ENCODE measurements around the gene ACBD4.

ACBD4 gene

GRCh38 chr17:45114117-45114932 lies 21.2 kb upstream of the ACBD4 start:
- H3K9ac ChIP-seq (ENCODE audit: low read depth, low read length): no peak overlapping the region
- no peaks in the 10 kb centered on the region for H3K4me1 ChIP-seq (ENCODE audit: insufficient read depth, low read length)
- H3K4me3 ChIP-seq (ENCODE audit: low read length): no peak overlapping the region
- no peaks in the 10 kb centered on the region for H3K27me3 ChIP-seq (ENCODE audit: insufficient read depth, low read length)
- no peak overlapping the region for H3K27ac ChIP-seq (ENCODE audit: low read depth, low read length)
- H3K9me3 ChIP-seq (ENCODE audit: insufficient read depth, low read depth, low read length): no peaks in the 10 kb centered on the region
- H3K36me3 ChIP-seq (ENCODE audit: insufficient read depth, low read length): no peaks in the 10 kb centered on the region
- 90% methylated on average over 19 of the region's 19 CpGs for WGBS

- H3K27ac ChIP-seq (ENCODE audit: low read depth, low read length): no peak overlapping the region
- no peaks in the 10 kb centered on the region for H3K36me3 ChIP-seq (ENCODE audit: insufficient read depth, low read length)
- H3K27me3 ChIP-seq (ENCODE audit: insufficient read depth, low read length): no peaks in the 10 kb centered on the region
- no peaks in the 10 kb centered on the region for H3K9me3 ChIP-seq (ENCODE audit: insufficient read depth, low read depth, low read length)
- 93% methylated on average over 26 of the region's 26 CpGs for WGBS
- H3K4me1 ChIP-seq (ENCODE audit: insufficient read depth, low read length): no peaks in the 10 kb centered on the region
- H3K9ac ChIP-seq (ENCODE audit: low read depth, low read length): no peak overlapping the region
- no peak overlapping the region for H3K4me3 ChIP-seq (ENCODE audit: low read length)
Measured at GRCh38 chr17:45115015-45115625, 20.4 kb upstream of the ACBD4 start.

- Histone ChIP-seq H3K4me1 (ENCODE audit: insufficient read depth, low read length) (no peaks in the 10 kb centered on the region), H3K36me3 (ENCODE audit: insufficient read depth, low read length) (no peaks in the 10 kb centered on the region), H3K27me3 (ENCODE audit: insufficient read depth, low read length) (no peaks in the 10 kb centered on the region), H3K9me3 (ENCODE audit: insufficient read depth, low read depth, low read length) (no peaks in the 10 kb centered on the region), H3K27ac (ENCODE audit: low read depth, low read length) (no peak overlapping the region), H3K4me3 (ENCODE audit: low read length) (no peak overlapping the region), H3K9ac (ENCODE audit: low read depth, low read length) (no peak overlapping the region)
- WGBS: 85% methylated on average over 8 of the region's 11 CpGs
Measured at GRCh38 chr17:45115871-45116270, 19.6 kb upstream of the ACBD4 start.

GRCh38 chr17:45116434-45117016 lies 19.0 kb upstream of the ACBD4 start:
- H3K9me3 ChIP-seq (ENCODE audit: insufficient read depth, low read depth, low read length): no peaks in the 10 kb centered on the region
- H3K36me3 ChIP-seq (ENCODE audit: insufficient read depth, low read length): no peaks in the 10 kb centered on the region
- no peak overlapping the region for H3K27ac ChIP-seq (ENCODE audit: low read depth, low read length)
- H3K27me3 ChIP-seq (ENCODE audit: insufficient read depth, low read length): no peaks in the 10 kb centered on the region
- no peak overlapping the region for H3K9ac ChIP-seq (ENCODE audit: low read depth, low read length)
- no peak overlapping the region for H3K4me3 ChIP-seq (ENCODE audit: low read length)
- 89% methylated on average over 9 of the region's 10 CpGs for WGBS
- H3K4me1 ChIP-seq (ENCODE audit: insufficient read depth, low read length): no peaks in the 10 kb centered on the region

DNA sequence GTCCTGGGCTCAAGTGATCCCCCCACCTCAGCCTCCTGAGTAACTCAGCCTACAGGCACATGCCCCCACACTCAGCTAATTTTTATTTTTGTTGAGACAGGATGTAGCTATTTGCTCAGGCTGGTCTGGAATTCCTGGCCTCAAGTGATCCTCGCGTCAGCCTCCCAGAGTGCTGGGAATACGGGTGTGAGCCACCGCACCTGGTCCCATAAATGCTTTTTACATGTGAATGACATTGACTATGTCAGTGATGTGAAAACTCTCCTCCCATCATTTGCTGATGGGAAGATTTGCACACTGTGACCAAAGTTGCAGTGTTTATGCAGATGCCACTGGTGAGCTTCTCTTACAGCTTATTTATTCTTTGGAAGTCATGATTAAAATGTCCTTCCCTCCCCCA lies 18.2 kb upstream of the ACBD4 start:
- Histone ChIP-seq H3K27me3 (ENCODE audit: insufficient read depth, low read length) (no peaks in the 10 kb centered on the region), H3K9ac (ENCODE audit: low read depth, low read length) (no peak overlapping the region), H3K27ac (ENCODE audit: low read depth, low read length) (no peak overlapping the region), H3K4me1 (ENCODE audit: insufficient read depth, low read length) (no peaks in the 10 kb centered on the region), H3K9me3 (ENCODE audit: insufficient read depth, low read depth, low read length) (no peaks in the 10 kb centered on the region), H3K4me3 (ENCODE audit: low read length) (no peak overlapping the region), H3K36me3 (ENCODE audit: insufficient read depth, low read length) (no peaks in the 10 kb centered on the region)
- WGBS: 97% methylated on average over 4 of the region's 4 CpGs

DNA sequence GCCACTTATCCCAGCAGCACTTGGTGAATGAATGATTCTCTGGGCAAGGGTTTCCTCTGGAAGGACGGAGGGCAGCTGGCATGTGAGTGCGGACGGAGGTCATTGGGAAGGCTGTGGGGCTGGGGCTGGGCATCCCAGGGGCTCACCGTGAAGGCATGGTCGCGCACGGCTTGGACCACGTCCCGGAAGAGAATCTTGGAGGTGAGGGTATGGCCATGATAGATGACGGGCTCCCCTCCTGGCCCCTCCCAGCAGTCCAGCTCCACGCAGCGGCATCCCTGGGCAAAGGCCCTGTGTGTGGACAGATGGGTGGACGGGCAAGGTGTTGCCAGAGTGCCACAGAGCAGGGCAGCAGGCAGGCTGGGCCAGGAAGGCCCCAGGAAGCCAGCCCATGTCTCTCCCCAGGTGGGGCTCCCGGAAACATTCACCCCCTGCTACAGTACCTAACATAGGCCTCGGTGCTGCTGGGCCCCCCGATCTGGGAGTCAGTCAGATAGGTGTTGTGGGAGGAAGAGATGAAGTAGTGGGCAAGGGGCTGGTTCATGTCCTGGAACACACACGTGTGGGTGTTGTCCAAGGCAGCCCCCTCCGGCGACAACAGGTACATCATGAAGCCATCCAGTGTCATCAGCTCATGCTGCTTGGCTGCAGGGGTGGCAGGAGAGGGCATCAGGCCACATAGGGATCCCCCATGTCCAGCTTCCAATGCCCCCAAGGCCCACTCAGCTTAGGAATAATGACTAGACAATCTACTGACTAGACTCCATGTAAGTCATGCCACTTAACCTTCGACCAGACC lies 17.4 kb upstream of the ACBD4 start:
- no peaks in the 10 kb centered on the region for H3K27me3 ChIP-seq (ENCODE audit: insufficient read depth, low read length)
- 94% methylated on average over 20 of the region's 20 CpGs for WGBS
- H3K9me3 ChIP-seq (ENCODE audit: insufficient read depth, low read depth, low read length): no peaks in the 10 kb centered on the region
- H3K9ac ChIP-seq (ENCODE audit: low read depth, low read length): no peak overlapping the region
- H3K4me1 ChIP-seq (ENCODE audit: insufficient read depth, low read length): no peaks in the 10 kb centered on the region
- no peak overlapping the region for H3K4me3 ChIP-seq (ENCODE audit: low read length)
- no peak overlapping the region for H3K27ac ChIP-seq (ENCODE audit: low read depth, low read length)
- H3K36me3 ChIP-seq (ENCODE audit: insufficient read depth, low read length): no peaks in the 10 kb centered on the region

- H3K9me3 ChIP-seq (ENCODE audit: insufficient read depth, low read depth, low read length): no peaks in the 10 kb centered on the region
- H3K9ac ChIP-seq (ENCODE audit: low read depth, low read length): no peak overlapping the region
- no peak overlapping the region for H3K4me3 ChIP-seq (ENCODE audit: low read length)
- WGBS: 95% methylated on average over 23 of the region's 23 CpGs
- no peaks in the 10 kb centered on the region for H3K36me3 ChIP-seq (ENCODE audit: insufficient read depth, low read length)
- H3K27me3 ChIP-seq (ENCODE audit: insufficient read depth, low read length): no peaks in the 10 kb centered on the region
- no peak overlapping the region for H3K27ac ChIP-seq (ENCODE audit: low read depth, low read length)
- H3K4me1 ChIP-seq (ENCODE audit: insufficient read depth, low read length): no peaks in the 10 kb centered on the region
Measured at GRCh38 chr17:45118691-45119090, 16.8 kb upstream of the ACBD4 start.

- Histone ChIP-seq H3K27ac (ENCODE audit: low read depth, low read length) (no peak overlapping the region), H3K9ac (ENCODE audit: low read depth, low read length) (no peak overlapping the region), H3K36me3 (ENCODE audit: insufficient read depth, low read length) (no peaks in the 10 kb centered on the region), H3K4me1 (ENCODE audit: insufficient read depth, low read length) (no peaks in the 10 kb centered on the region), H3K4me3 (ENCODE audit: low read length) (no peak overlapping the region), H3K27me3 (ENCODE audit: insufficient read depth, low read length) (no peaks in the 10 kb centered on the region), H3K9me3 (ENCODE audit: insufficient read depth, low read depth, low read length) (no peaks in the 10 kb centered on the region)
- WGBS: 92% methylated on average over 8 of the region's 8 CpGs
Measured at GRCh38 chr17:45119964-45120363, 15.5 kb upstream of the ACBD4 start.

DNA sequence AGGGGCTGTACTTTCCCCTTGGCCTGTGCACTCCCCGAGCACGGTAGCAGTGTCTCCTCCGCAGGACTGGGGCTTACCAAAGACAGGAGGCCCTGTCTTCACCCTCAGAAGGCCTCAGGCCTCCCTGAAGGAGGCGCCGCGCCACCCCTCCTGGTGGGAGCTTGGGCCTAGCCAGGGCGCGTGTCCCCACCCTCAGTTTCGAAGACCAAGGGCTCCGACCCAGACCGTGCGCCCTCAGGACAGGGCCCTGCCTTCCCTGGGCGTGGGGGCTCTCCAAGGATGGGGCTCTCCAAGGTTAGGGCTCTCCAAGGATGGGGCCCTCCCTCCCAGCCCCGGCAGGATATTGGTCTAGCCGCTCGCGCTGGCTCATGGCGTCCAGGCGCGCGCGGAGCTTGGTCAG lies 14.9 kb upstream of the ACBD4 start:
- H3K27ac ChIP-seq (ENCODE audit: low read depth, low read length): no peak overlapping the region
- no peaks in the 10 kb centered on the region for H3K9me3 ChIP-seq (ENCODE audit: insufficient read depth, low read depth, low read length)
- WGBS: 95% methylated on average over 22 of the region's 22 CpGs
- H3K36me3 ChIP-seq (ENCODE audit: insufficient read depth, low read length): no peaks in the 10 kb centered on the region
- no peak overlapping the region for H3K9ac ChIP-seq (ENCODE audit: low read depth, low read length)
- no peak overlapping the region for H3K4me3 ChIP-seq (ENCODE audit: low read length)
- H3K4me1 ChIP-seq (ENCODE audit: insufficient read depth, low read length): no peaks in the 10 kb centered on the region
- H3K27me3 ChIP-seq (ENCODE audit: insufficient read depth, low read length): no peaks in the 10 kb centered on the region

DNA sequence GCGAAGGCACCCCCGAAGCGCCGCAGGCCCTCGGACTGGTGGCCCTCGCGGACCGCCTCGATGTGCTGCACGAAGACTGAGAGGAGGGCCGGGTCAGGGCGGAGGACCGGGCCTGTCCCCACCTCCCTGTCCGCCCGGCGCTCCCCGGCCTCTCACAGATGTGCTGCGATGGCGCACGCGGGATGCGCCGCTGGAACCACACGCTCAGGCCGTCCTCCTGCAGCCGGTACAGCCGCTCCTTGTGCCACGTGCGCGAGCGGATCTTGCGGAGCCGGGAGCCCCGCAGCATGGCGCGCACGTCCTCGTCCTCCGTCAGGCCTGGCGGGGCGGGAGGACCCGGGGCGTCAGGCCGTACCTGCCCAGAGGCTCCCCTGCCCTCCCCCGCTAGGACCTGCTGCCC lies 14.4 kb upstream of the ACBD4 start:
- no peak overlapping the region for H3K9ac ChIP-seq (ENCODE audit: low read depth, low read length)
- 95% methylated on average over 45 of the region's 45 CpGs for WGBS
- H3K4me1 ChIP-seq (ENCODE audit: insufficient read depth, low read length): no peaks in the 10 kb centered on the region
- H3K4me3 ChIP-seq (ENCODE audit: low read length): no peak overlapping the region
- no peaks in the 10 kb centered on the region for H3K27me3 ChIP-seq (ENCODE audit: insufficient read depth, low read length)
- H3K9me3 ChIP-seq (ENCODE audit: insufficient read depth, low read depth, low read length): no peaks in the 10 kb centered on the region
- no peaks in the 10 kb centered on the region for H3K36me3 ChIP-seq (ENCODE audit: insufficient read depth, low read length)
- no peak overlapping the region for H3K27ac ChIP-seq (ENCODE audit: low read depth, low read length)
